ENCODE results near the gene IQGAP2. TPM values are rescaled to one million over a fixed set of nuclear protein-coding genes. Genes with fewer than 3 reads are reported as not detected.
A peak's percentile ranks its signal among the peaks of the same experiment; 100 is the strongest.

Gene IQGAP2
- total RNA-seq, 1 donor from 2014 or later, result 43.5 TPM

GRCh38 chr5:76607353-76607871, 204.3 kb downstream of the IQGAP2 start:
- DNase-seq, result peak; percentile 76

DNA sequence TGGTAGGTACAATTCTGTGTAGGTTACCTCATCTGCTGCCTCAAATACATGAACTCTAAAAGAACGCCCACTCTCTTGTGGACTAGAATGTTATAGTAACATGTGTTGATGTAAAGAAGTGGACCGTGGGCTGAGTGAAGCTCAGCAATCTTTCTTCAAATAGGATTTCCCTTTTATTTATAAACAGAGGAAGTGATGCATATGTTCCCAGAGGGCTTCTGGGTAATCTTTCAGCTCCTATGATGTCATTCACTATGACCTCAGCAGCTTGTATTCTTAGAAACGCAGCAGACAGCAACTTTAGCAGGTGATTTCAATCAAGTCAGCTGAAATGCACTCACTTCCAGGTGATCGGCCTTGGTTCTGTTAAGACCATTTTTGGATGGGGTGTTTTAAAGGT, 205.7 kb downstream of the IQGAP2 start:
- DNase-seq, result peak; percentile 46

- no peak for DNase-seq
Measured at GRCh38 chr5:76610196-76610595, 207.1 kb downstream of the IQGAP2 start.

GRCh38 chr5:76612942-76613341, 209.9 kb downstream of the IQGAP2 start:
- DNase-seq, result no peak

- no peak for DNase-seq
Measured at GRCh38 chr5:76615759-76616158, 212.7 kb downstream of the IQGAP2 start.

- no peak for DNase-seq
Measured at GRCh38 chr5:76616206-76616605, 213.1 kb downstream of the IQGAP2 start.

DNA sequence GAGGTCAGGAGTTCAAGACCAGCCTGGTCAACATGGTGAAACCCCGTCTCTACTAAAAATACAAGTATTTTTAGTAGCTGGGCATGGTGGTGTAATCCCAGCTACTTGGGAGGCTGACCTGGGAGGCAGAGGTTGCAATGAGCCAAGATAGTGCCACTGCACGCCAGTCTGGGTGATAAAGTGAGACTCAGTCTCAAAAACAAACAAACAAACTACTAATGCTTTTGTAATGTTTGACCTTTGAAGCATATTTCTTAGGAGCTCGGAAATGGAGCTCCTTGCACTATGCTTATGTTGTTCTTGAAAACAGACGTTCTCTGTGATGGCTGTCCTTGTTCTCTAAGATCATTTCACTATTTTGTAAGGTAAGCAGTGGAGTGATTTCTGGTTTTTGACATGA, 214.1 kb downstream of the IQGAP2 start:
- no peak for DNase-seq

- DNase-seq, result no peak
Measured at GRCh38 chr5:76617675-76618074, 214.6 kb downstream of the IQGAP2 start.

- DNase-seq, result no peak
Measured at GRCh38 chr5:76620166-76620565, 217.1 kb downstream of the IQGAP2 start.

- peak; percentile 42 for DNase-seq
Measured at GRCh38 chr5:76622076-76622475, 219.0 kb downstream of the IQGAP2 start.

DNA sequence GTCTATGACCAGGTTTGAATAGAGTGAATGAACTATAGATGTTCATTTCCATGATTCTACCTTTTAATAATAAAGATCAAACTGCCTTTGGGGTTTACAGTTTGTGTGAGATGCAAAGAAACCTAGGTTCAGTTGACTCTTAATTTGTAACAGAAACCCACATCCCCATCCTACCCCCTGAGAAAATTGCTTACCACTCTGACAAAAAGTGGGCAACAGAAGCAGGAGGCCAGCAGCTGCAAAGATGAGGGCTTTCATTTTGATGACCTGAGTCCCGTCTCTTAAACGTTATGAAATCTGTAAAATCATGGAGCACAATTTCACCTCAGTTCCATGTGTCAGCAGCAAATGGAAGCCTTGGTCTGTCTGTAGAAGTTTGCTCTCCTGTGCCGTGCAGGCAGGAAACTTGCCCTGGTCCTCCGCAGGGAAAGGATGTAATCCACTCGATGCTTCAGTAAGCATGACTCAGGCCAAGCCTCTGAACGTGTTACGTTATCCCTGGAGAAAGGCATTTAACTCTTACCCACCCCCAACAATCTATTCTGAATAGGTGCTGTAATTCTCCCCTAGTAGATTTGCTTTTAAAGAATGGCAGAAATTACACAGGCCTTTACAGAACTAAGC, 220.0 kb downstream of the IQGAP2 start, which contains the start of gene F2RL2:
Gene F2RL2, minus strand, starts transcription at position 431 of the 624 bp plus-strand sequence. Its CDS starts 173 bp downstream, at position 258.
- peak; percentile 47 for DNase-seq

GRCh38 chr5:76625087-76625815, 222.2 kb downstream of the IQGAP2 start:
- no peak for DNase-seq

- no peak for DNase-seq
Measured at GRCh38 chr5:76626738-76627137, 223.7 kb downstream of the IQGAP2 start.

- no peak for DNase-seq
Measured at GRCh38 chr5:76634661-76635060, 231.6 kb downstream of the IQGAP2 start.

GRCh38 chr5:76637490-76637889, 234.4 kb downstream of the IQGAP2 start:
- no peak for DNase-seq

DNA sequence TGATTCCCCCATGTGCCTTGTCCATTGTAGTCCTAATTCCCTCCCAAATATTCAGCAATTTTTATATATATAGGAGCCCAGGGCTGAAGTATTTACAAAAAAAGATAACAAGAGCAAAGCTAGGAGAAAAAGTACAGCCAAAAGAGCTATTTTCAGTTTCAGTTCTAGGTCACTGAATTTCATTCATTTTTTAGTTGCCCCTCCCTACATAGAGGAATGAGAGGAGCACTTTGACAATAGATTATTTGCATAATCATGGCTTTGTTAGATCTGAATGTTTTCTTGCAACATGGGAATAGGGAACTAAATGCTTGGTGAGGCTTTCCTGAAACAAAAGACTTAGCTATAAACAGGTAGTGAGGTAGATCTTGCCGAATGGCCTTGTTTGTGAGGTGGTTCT, 235.4 kb downstream of the IQGAP2 start:
- no peak for DNase-seq

- peak; percentile 44 for DNase-seq
Measured at GRCh38 chr5:76641514-76642120, 238.5 kb downstream of the IQGAP2 start.

DNA sequence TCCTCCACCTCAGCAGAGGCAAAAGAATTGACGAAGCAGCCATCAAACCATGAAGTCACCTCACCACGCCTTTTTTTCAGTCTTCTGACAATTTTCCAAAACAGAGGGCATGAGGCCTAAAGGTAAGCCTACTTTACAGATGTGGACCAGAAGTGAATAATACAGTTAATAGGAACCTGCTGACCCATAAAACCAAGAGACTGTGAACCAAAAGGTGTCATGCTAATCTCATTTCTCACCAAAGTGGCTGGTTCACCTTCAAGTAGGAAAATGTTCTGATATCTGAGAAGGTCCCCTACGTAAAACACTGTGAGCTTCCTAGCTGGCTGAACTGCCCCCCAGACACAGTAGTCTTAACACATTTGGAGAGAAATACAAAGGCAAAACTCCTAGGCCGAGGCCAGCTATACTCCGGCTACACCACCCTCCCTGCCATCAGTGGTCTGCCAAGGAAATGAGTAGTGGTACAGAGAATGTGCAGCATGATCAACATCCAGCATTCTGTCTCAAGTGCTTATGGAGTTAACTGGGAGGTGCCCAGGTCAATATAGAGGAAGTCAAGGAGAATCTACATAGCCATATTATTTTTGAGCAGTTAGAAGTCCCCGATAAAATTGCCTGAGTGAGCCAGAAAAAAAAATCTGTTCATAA, 239.4 kb downstream of the IQGAP2 start:
- no peak for DNase-seq

DNA sequence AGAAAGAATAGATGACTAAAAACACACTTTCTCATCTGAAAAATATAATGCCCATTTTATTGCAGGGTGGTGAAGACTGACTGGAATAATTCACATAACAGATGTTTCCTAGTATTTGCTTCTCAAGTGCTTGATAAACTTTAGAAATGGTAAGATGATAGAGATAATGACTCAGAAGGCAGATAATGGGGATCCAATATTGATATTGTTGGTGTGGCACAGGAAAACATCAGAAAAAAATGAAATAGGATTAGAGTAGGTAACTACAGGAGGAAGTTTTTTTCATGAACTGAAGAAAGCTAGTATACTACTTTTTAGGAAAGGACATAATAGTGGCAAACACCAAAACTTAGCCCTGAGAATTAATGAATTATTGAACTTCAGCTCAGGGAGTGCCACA, 240.3 kb downstream of the IQGAP2 start:
- DNase-seq, result no peak

DNA sequence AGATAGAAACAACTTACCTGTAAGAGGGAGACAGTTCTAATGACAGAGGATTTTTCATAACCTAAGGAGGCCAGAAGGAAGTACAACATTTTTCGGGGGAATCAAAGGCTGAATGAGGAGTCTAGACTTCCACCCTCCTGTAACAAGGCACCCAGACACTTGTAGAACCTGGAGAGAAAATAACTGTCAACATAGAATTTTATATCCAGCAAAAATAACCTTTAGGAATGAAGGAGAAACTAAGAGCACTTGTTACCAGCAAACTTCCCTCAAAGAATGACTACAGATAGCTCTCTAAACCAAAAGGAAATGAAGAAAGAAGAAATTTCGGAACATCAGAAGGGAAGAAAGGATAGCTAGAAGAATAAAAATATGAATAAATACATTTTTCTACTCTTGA, 246.1 kb downstream of the IQGAP2 start:
- DNase-seq, result no peak

DNA sequence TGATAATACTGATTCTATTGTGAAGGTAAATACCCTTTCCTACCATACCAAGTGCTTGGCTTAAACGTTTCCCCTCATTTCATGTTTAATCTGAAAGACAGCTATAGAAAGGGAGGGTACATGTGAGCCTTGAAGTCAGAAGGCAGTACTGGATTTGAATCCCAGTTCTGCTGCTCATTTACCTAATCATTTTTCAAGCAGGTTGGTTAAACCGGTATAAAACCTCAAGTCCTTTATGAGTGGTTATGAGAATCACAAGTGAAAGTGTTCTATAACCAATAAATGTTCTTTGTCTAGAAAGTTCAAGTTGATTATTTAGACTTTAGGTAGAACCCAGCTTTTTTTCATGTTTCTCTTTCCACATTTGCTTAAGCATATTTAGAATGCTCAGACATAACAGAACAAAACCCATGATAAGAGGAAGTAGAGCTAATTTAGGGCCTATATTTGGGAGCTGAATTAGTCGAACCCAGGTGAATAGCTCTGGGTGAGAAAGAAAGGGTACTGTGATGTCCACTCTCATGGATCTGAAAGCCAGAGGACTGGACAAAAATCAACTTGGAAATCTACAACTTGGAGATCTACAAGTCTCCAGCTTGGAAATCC, 249.8 kb downstream of the IQGAP2 start:
- DNase-seq, result no peak

DNA sequence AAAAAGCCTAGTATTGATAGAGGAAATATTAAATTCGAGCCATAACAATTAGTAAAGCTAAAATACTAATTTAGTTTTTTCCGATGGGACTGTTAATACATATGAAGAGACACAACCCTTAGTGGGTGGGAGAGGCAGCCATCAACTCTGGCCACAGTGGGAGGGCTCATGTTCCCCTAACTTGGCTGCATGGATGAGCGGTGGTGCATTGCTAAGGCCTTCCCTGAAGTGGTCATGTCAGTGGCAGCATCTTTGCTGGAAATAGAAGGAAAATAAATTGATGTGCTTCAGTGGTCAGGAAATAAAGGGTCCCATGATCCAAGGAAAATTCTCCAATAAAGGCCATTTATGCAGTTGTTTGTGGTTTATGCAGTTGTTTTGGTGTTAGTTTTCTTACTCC, 254.0 kb downstream of the IQGAP2 start:
- no peak for DNase-seq
